HG02678 (cell line): ENCODE data around the gene RPP25L.
"Not testable (repeated sequence)": the region's sequence is repeated elsewhere in the genome, so short reads cannot be mapped to it uniquely, and the experiment has no call there.

Source experiments
- ATAC-seq: cut with Tn5 transposase; IDR thresholded peaks from one replicate; pipeline ENCODE4 v1.9.1; 2021; ENCODE audit warnings: mild to moderate bottlenecking, moderate library complexity; ENCODE audit not compliant: unreplicated experiment

RPP25L gene, protein sequence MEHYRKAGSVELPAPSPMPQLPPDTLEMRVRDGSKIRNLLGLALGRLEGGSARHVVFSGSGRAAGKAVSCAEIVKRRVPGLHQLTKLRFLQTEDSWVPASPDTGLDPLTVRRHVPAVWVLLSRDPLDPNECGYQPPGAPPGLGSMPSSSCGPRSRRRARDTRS

DNA sequence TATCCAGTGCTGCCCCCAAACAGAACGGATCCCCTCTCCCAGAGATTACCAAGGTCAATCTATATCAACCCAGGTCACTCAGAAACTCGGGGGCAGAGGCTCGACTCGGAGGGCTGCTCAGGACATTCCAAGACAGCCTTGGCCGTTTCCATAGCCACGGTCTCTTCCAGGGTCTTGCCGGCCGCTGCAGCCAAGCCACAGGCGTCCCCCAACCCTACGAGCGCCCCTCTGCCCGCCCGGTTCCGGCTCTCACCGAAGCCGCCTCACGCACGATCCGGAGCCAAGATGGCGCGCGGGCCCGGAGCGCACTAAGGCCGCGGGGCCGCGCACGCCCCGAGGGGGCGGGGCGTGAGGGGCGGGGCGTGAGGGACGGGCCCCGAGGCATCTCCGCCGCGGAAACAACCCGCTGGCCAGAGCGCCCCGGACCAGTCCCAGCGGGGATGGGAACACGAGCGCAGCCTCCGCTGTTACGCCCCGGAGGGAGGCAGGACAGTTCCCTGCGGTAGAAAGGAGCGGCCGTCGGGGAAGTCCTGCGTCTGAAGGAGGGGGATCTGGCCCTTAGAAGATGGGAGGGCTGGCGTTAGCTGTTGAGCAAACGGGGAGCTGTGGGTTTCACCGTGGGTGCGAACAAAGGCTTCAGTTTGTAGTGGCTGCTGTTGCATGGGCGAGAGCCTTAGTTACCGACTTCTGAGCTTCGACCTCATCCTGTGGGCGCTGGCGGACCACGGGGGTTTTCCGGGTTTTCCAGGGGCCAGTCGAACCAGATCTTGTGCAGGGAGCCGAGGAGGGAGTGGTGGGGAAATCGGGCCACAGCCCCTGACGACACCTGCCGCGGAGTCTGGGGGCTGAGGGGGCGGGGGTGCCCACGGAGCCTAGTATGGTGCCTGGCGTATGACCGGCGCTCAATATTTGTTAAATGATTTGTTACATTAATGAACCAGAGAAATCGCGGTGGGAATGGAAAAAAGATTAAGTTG, at the start of gene RPP25L:
TSS of gene RPP25L (minus strand) at position 287 of the 977 bp plus-strand sequence. CDS start 801 bp downstream, outside the sequence.
- peak; percentile 90 for ATAC-seq

DNA sequence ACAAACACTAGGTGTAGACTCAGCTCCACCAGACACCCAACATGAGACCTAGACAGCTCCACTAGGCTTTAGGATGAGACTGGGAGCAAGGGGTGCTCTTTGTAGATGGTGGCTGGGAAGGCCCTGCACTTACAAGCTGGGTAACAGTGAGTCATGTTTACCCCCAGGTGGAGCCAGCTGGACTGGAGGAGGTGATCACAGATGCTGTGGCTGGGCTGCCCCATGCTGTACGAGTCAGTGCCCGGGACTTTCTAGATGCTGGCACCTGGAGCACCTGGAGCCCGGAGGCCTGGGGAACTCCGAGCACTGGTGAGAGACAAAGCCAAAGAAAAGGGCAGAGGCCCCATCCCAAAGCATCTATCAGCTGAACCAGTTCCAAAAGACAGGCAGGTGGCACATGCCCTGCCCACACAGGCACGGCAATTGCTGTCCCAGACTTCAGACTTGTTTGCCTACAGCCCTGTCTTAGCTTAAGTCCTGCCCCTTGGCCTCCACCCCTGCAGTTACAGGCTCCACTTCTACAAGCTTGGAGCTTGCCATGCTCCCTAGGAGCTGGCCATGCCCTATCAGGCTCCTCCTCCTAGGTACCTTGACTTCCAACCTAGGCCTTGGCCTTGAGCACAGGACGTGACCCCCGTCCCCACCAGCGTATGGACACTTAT, 47.8 kb upstream of the RPP25L start:
- ATAC-seq: no peak

DNA sequence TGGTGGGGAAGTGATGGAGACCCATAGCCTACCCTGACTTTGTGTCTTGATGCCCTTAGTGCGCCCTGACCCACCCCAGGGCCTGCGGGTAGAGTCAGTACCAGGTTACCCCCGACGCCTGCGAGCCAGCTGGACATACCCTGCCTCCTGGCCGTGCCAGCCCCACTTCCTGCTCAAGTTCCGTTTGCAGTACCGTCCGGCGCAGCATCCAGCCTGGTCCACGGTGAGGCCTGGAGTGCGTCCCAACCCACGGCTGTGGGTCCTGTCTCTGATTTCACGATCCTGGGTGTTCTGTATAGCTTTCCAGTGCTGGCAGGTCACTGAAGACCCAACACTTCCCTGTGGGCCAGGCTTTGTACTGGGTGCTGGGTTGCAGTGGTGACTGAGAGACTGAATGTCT, 46.6 kb upstream of the RPP25L start:
- no peak for ATAC-seq

DNA sequence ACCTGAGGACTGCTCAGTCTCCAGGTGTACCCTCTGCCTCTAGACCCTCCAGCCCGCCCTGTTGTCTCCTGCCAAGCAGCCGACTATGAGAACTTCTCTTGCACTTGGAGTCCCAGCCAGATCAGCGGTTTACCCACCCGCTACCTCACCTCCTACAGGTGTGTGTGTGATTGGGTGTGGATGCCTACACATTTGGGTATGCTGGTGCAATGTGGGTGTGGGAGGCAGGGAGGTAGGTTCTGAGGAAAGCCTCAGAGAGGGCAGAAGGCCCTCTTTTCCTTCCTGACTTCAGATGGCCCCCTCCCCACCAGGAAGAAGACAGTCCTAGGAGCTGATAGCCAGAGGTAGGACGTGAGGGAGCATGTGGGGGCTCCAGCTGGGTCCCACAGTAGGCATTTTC, 45.1 kb upstream of the RPP25L start:
- no peak for ATAC-seq

DNA sequence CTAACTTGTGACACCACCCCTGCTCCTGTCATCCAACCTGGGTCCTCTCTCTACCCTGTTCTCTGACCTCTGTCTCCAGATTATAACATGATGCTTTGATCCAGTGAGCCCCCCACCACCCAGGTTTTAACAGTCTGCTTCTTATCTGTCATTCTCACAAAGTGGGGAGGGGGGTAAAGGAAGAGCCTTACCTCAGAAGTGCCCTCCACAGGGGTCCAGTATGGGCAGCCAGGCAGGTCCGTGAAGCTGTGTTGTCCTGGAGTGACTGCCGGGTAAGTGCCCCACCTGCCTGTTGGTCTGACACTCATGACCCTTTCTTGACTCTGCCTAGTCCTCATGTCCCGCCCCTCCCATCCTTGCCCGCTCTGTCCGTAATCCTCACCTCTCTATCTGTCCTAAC, 43.5 kb upstream of the RPP25L start:
- no peak for ATAC-seq

DNA sequence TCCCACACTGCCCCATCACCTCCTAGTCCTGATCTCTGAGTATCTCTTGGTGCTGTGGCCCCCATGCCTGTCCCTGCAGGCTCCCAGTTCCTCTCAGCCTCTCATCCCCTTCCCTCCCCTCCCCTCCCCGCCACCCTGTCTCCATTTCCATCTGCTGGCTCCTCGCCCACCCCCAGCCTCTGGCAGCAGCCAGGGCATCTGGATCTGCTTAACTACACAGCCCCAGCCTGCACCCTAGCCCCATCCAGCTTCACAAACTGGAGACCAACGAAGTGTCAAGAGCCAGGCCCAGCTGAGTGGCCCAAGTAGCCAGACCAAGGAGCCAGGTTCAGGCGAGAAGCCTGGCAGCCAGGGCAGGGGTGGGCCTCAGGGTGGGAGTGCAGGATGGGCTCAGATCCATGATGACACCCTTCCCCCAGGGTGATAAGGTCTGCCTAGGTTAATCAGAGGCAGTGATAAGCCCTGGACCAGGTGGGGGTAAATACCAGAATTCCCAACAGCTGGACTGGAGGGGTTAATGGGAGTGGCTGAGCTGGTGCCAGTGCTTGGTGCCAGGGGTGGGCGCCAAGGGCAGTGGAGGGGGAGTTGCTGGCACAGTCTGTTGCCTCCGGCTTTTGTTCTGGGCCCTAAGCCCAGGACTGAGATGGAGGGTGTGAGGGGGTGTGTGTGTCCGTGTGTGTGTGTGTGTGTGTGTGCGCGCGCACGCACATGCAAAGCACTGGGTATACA, 42.6 kb upstream of the RPP25L start:
- ATAC-seq: no peak

DNA sequence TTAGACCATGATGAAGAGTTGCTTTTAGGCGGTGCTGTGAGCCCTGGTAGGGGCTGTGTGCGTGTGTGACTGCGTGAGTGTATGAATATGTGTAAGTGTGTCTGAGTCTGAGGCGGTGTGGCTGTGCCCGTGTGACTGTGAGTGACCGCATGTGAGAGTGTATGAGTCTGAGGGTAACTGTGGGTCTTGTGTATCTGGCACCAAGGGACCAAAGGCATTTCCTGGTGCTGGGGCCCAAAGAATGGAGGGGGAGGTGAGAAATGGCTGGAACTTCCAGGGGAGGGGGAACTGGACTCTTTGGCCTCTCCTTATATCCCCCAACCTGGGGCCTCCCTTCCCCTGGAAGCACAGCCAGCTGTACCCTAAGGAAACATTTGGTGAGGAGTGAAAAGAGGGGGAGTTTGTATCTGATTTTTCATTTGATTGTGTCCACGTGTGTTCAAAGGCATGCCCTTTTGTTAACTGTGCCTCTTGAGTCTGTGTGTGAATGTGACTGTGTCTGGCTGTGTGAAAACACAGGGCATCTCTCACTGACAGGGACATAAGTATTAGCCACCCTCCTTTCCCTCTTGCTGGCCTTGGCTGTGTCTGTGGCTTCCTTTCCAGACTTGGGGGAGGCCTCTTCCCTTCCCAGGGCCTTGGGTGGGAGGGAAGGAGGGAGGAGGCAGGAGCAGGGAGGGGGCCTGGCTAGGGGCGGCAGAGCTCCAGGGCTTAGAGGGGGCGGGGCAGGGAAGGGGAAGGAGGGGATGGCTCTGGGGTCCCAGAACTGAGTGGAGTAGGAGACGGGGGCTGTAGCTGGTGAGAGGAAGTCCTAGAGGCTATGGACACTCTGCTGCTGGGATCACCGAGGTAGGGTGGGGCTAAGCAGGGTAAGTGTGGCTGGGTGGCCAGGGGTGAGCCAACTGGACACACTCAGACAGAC, 41.5 kb upstream of the RPP25L start:
- no peak for ATAC-seq

DNA sequence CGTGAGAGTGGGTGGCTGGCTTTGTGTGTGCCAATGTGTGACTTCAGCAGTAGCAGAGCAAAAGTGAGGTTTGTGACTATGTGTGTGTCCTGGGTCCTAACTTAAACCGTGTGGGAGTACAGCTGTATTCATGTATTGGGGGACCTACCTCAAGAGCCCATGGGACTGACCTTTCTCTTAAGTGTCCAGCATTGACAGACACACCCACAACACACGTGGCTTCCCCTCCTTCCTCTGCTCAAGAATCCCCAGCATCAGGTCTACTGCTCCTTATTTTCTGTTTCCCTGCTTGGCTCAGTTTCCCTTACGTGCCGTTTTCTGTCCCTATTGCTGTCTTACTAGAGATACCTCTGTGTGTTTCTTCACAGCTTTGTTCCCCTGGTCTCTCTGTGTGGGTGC, 40.7 kb upstream of the RPP25L start:
- no peak for ATAC-seq

DNA sequence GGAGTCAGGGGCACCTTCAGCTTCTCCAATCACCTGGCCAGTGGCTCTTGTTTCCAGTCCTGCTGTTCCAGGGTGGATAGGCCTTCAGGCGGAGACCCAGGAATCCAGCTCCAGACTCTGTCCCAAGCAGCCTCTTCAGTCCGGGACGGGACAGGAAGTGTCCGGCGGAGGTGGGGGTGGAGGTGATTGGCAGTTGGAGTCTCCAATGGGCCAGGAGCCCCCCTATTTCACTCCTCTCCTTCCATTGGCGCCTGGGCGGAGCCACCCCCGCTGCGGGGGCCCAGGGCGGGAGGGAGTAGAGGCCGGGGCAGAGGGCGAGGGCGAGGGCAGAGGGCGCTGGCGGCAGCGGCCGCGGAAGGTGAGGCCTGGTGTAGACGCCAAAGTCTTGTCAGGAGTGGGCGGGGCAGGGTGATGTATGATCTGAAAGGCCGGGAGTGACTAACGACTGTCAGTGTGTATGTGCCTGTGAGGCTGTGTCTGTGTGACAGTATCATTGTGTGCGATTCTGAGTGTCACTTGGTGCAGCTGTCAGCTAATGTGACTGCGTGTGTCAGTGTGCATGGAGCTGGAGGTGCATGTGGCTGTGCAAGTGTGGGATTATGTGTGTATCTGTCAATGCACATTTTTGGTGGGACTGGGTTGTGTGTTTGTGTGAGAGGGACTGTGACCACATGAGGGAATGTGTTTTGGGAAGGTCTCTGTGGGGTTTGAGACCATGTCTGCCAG, 40.1 kb upstream of the RPP25L start, which contains the start of gene IL11RA:
TSS of gene IL11RA (plus strand) at position 310 of the 726 bp plus-strand sequence. CDS start 3,033 bp downstream, outside the sequence.
- no peak for ATAC-seq

DNA sequence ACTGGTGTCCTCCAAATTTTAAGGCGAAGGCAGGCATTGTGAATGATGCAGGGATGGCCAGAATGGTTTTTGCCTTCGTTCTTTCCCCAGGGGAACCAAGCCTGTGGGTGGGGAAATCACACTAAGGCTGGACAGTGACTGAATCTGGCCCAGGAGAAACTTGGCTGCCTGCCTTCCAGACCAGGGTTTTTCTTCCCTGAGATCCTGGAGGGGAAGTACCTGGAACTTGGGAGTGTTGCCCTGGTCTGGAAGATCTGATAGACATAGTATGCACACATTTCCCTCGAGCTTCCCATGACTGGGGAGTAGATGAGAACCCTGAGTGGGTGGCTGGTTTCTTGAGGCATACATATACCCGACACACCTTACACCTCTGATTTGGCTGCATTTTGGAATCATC, 39.4 kb upstream of the RPP25L start:
- no peak for ATAC-seq

DNA sequence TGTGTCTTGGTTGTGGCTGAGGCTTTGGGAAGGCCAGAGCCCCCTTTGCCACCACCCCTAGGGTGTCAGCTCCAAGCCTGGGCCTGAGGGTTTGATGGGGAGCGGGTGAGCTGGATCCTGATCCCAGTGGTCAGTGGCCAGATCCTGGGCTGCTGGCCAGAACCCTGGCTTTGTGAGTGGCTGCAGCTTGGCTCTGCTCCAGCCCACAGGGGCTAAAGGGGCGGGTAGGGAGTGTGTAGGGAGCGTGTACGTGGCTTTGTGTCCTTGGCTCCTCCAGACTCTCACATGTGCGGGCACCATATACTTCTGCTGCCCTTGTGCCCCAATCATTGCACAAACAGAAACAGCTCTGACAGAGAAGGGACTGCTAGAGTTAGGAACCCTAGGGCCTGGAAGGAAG, 38.9 kb upstream of the RPP25L start:
- ATAC-seq: no peak

DNA sequence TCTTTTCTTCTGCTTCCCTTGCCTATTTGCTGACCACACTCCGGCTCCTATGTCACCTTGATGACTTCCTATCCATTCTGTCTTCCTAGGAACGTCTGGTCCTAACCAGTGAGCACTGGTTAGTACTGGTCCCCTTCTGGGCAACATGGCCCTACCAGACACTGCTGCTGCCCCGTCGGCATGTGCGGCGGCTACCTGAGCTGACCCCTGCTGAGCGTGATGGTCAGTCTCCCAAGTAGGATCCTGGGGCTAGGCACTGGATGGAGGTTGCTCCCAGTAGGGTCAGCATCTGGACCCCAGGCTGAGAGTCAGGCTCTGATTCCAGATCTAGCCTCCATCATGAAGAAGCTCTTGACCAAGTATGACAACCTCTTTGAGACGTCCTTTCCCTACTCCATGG, 36.8 kb upstream of the RPP25L start:
- ATAC-seq: no peak

DNA sequence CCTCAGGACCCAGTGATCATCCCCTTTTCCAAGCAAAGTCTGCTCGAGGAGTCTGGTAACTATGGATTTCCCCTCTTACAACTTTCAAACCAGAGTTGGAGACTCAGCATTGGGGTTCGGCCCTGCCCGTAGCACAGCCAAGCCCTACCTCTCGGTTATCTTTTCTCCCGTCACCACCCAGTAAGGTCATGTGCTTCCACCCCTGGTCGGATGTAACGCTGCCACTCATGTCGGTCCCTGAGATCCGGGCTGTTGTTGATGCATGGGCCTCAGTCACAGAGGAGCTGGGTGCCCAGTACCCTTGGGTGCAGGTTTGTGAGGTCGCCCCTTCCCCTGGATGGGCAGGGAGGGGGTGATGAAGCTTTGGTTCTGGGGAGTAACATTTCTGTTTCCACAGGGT, 35.8 kb upstream of the RPP25L start:
- no peak for ATAC-seq

DNA sequence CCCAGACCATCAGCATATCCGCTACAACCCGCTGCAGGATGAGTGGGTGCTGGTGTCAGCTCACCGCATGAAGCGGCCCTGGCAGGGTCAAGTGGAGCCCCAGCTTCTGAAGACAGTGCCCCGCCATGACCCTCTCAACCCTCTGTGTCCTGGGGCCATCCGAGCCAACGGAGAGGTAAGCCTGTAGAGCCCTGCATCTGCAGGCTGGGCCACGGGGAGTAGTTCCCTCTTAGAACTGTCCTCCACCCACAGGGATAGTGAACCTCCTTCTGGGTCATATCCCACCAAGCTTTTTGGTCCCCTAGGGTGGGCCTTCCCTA, 35.1 kb upstream of the RPP25L start:
- no peak for ATAC-seq

DNA sequence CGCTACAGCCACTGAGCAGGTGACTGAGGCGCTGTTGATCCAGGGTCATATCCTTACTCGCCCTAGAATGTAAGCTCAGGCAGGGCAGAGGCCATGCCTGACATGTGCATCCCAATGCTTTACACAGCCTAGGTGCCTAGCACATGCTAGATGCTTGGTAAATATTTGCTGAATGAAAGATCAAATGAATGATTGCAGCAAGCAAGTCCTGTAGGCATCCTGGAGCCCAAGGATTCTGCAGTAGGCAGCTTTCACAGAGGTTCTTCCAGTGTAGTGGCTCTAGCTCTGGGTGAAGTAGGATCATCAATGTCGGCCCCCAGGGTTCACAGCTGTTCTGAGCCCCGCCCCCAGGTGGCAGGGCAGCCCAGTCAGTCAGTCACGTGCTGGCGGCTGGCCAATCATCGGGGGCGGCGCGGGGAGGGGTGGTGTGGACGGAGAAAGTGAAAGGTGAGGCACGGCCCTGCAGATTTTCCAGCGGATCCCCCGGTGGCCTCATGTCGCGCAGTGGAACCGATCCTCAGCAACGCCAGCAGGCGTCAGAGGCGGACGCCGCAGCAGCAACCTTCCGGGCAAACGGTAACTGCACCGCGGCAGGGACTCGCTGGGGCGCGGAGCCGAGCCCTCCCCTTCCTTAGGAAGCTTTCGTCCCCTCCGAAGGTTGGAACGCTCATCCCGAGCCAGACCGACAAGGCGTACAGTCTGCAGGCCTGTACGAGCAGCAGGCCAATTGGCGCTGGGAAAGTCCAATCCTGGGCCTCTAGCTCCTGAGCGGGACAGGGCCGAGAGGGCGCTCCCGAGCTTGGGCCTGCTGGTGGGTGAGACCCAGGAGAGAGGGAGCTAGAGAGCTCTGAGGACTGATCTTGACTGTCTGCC, 34.5 kb upstream of the RPP25L start, which contains the start of gene GALT:
TSS of gene GALT (plus strand) at position 465 of the 873 bp plus-strand sequence. CDS start at position 495, 30 bp downstream.
- peak; percentile 92 for ATAC-seq

DNA sequence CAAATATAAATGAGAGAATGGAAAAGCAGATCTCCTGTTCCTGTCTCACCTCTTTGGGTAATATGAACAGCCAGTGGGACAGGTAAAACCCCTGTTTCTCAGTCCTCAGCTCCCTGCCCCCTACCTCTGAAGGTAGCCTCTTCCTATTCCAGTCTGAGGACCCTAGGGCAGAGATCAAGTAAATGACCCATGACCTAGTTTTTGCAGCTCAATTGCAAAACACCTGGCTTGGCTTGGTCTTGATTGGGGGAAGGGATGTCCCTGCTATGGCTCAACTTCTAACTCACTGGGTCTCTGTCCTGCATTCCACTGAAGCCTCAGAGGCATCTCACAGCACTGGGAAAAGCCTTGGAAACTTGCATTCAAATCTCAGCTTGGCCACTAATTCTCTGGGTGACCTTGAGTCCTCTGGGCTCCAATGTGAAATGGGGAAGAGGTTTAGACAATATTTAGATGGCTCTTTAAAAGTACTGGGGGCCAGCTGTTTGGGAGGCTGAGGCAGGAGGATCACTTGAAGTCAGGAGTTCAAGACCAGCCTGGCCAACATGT, 32.9 kb upstream of the RPP25L start:
- no peak for ATAC-seq

DNA sequence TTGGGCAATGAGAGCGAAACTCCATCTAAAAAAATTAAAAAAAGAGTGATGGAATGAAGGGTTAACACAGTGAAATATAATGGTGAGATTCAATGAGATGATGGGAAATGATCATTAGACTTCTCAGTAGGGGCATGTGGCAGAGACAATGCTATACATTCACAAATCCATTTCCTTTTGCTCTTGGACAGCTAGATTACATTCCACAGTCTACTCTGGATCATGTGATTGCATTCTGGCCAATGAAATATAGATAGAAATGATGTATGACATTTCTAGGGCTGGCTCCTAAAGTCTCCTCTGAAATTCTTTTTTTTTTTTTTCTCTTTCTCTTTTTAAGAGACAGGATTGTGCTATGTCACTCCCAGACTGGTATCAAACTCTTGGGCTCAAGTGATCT, 30.8 kb upstream of the RPP25L start:
- no peak for ATAC-seq

DNA sequence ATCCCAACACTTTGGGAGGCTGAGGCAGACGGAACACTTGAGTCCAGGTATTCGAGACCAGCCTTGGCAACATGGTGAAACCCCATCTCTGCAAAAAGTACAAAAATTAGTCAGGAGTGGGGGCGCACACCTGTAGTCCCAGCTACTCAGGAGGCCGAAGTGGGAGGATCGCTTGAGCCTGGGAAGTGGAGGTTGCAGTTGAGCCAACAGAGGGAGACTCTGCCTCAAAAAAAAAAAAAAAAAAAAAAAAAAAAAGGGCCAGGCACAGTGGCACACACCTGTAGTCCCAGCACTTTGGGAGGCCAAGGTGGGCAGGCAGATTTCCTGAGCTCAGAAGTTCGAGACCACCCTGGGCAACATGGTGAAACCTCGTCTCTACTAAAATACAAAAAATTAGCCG, 27.4 kb upstream of the RPP25L start:
- not testable (repeated sequence) for ATAC-seq
